Epithelial cell of proximal tubule (primary cell): Measurements from ENCODE around the gene IFNA21. TPM values are rescaled to one million over a fixed set of nuclear protein-coding genes. Genes with fewer than 3 reads are reported as not detected.
"Not testable (repeated sequence)": the region's sequence is repeated elsewhere in the genome, so short reads cannot be mapped to it uniquely, and the experiment has no call there.

Experiments used
- DNase-seq: peaks from one replicate; pipeline ENCODE4 v3.0.0-alpha.2; 2011; ENCODE audit warnings: low read depth
- H3K4me3 ChIP-seq: 2 replicates; pipeline ENCODE4 v1.5.1; 2011; ENCODE audit warnings: low read depth, mild to moderate bottlenecking, low read length
- CTCF ChIP-seq: conservative IDR thresholded peaks from 2 replicates; pipeline ENCODE4 v1.5.1; 2012; ENCODE audit warnings: low read depth, mild to moderate bottlenecking, low read length
- total RNA-seq: library from RNA; depleted of rRNA; stranded (reverse); fragments of >200 nt; gene quantifications from 2 replicates; pipeline ENCODE4 v1.2.3, GENCODE V29; 2015

IFNA21 gene
- total RNA-seq, 1 donor from 2014 or later, result not detected

GRCh38 chr9:21154018-21154608 lies 12.3 kb downstream of the IFNA21 start:
- no peak overlapping the region for H3K4me3 ChIP-seq
- TF ChIP-seq CTCF, result peak; percentile 44
- peak; percentile 9 for DNase-seq

DNA sequence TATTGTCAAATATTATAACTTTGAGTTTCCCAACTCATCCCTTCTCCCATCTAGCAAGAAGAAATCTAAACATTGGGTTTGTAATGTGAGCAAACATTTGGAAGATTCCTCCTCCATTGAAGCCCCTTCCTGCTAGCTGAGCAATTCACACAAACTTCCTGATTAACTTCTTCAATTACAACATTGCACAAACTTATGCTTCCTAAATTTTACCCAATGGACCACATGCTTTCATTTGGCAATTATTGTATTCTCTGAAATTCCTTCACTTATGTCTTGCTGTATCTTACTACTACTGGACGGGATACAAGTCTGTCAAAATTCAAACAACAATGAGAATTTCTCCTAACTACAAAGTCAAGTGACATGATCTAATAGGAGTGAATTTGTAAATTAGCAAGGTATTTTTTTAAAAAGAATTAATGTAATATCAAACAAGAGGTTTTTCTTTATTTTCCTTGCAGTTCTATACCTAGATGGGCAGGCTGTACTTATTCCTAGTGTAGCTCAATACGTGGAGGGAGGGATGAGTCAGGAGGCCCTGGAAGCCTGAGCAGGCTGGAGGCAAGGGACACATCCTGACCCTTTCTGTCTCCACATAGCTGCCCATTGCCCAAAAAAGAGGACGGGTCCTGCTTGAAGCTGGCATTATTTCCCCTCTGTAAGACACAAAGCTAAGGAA lies 13.0 kb downstream of the IFNA21 start:
- H3K4me3 ChIP-seq, result no peak overlapping the region
- DNase-seq, result no peak
- no peak for TF ChIP-seq CTCF

GRCh38 chr9:21144603-21145002 lies 21.9 kb downstream of the IFNA21 start:
- no peak for DNase-seq
- no peak overlapping the region for H3K4me3 ChIP-seq
- TF ChIP-seq CTCF, result no peak

GRCh38 chr9:21141427-21141882 lies 25.0 kb downstream of the IFNA21 start, which contains the start of gene IFNW1:
Gene IFNW1 (minus strand): TSS chr9:21141832. CDS start chr9:21141570, 262 bp downstream.
- DNase-seq, result no peak
- peak; percentile 29 for TF ChIP-seq CTCF
- no peak within 1 kb of the TSS for H3K4me3 ChIP-seq

DNA sequence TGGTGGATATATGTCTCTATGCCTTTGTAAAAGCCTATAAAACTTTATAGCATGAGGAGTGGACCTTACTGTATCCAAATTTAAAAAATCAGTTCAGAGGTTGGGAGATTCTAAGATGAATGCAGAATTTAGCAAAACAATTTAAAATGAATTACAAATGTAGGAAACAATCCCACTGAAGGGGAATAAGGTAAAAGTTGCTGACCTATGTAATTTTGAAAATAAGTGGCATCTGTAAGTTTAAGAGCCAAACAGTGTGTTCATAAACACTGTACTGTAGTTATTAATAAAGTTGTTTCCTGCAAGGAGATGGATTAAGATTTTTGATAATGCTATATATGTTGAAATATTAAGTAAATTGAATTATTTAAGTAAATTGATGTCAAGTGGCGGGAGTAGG lies 29.4 kb downstream of the IFNA21 start:
- H3K4me3 ChIP-seq, result no peak overlapping the region
- DNase-seq, result no peak
- TF ChIP-seq CTCF, result no peak

DNA sequence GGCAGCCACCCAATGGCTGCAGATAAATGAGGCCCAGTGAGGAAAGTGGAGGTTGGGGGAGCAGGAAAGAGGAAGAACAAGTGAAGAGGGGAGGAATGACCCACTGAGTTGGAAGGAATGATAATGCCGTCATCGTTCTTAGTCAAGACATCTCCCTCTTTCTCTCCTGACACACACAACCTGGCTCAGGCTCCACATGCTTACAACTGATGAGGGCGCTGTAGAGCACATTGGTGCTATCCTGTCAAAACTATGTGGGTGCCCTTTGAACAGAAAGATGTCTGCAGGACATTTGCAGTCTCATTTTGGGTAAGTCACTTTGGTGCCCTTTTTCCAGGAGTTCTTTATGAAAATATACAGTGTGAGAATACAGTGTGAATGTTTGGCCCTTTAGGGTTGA lies 30.7 kb downstream of the IFNA21 start:
- TF ChIP-seq CTCF, result no peak
- no peak for DNase-seq

DNA sequence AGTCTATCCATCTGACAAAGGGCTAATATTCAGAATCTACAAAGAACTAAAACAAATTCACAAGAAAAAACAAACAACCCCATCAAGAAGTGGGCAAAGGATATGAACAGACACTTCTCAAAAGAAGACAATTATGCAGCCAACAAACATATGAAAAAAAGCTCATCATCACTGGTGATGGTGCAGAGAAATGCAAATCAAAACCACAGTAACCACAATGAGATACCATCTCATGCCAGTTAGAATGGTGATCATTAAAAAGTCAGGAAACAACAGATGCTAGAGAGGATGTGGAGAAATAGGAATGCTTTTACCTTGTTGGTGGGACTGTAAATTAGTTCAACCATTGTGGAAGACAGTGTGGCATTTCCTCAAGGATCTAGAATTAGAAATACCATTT lies 38.3 kb downstream of the IFNA21 start:
- not testable (repeated sequence) for DNase-seq, H3K4me3 ChIP-seq

More for the DNA sequence above, 30.7 kb downstream of the IFNA21 start:
- H3K4me3 ChIP-seq, result no peak overlapping the region
